ENCODE measurements around the gene NOS2.
"Not testable (repeated sequence)": the region's sequence is repeated elsewhere in the genome, so short reads cannot be mapped to it uniquely, and the experiment has no call there.

The NOS2 gene

GRCh38 chr17:27829888-27830287 is 29.6 kb upstream of the NOS2 start:
- not testable (repeated sequence) for H3K9ac ChIP-seq (ENCODE audit: low read depth, low read length); H3K9me3 ChIP-seq (ENCODE audit: control insufficient read depth, insufficient read depth, low read length); H3K36me3 ChIP-seq (ENCODE audit: insufficient read depth, low read length); H3K4me1 ChIP-seq (ENCODE audit: insufficient read depth, low read length)

GRCh38 chr17:27829143-27829711 is 28.9 kb upstream of the NOS2 start:
- not testable (repeated sequence) for H3K9me3 ChIP-seq (ENCODE audit: control insufficient read depth, insufficient read depth, low read length); H3K9ac ChIP-seq (ENCODE audit: low read depth, low read length); H3K36me3 ChIP-seq (ENCODE audit: insufficient read depth, low read length); H3K4me1 ChIP-seq (ENCODE audit: insufficient read depth, low read length)

- H3K9ac ChIP-seq (ENCODE audit: low read depth, low read length): no peak overlapping the region
- no peaks in the 10 kb centered on the region for H3K36me3 ChIP-seq (ENCODE audit: insufficient read depth, low read length)
- H3K4me1 ChIP-seq (ENCODE audit: insufficient read depth, low read length): no peaks in the 10 kb centered on the region
- peaks cover 7% of the 10 kb centered on the region; the same call in 1 of the 2 replicates for H3K9me3 ChIP-seq (ENCODE audit: control insufficient read depth, insufficient read depth, low read length)
Observed at GRCh38 chr17:27825459-27825858, 25.1 kb upstream of the NOS2 start.

GRCh38 chr17:27824745-27825144 is 24.4 kb upstream of the NOS2 start:
- Histone ChIP-seq H3K9me3 (ENCODE audit: control insufficient read depth, insufficient read depth, low read length) (peaks cover 7% of the 10 kb centered on the region; the same call in 1 of the 2 replicates), H3K9ac (ENCODE audit: low read depth, low read length) (no peak overlapping the region), H3K36me3 (ENCODE audit: insufficient read depth, low read length) (no peaks in the 10 kb centered on the region), H3K4me1 (ENCODE audit: insufficient read depth, low read length) (no peaks in the 10 kb centered on the region)

GRCh38 chr17:27824176-27824715 is 23.9 kb upstream of the NOS2 start:
- Histone ChIP-seq H3K36me3 (ENCODE audit: insufficient read depth, low read length) (no peaks in the 10 kb centered on the region), H3K4me1 (ENCODE audit: insufficient read depth, low read length) (no peaks in the 10 kb centered on the region), H3K9ac (ENCODE audit: low read depth, low read length) (no peak overlapping the region), H3K9me3 (ENCODE audit: control insufficient read depth, insufficient read depth, low read length) (peaks cover 7% of the 10 kb centered on the region; the same call in 1 of the 2 replicates)

- H3K9ac ChIP-seq (ENCODE audit: low read depth, low read length); H3K36me3 ChIP-seq (ENCODE audit: insufficient read depth, low read length); H3K4me1 ChIP-seq (ENCODE audit: insufficient read depth, low read length); H3K9me3 ChIP-seq (ENCODE audit: control insufficient read depth, insufficient read depth, low read length): not testable (repeated sequence)
Observed at GRCh38 chr17:27822108-27822507, 21.8 kb upstream of the NOS2 start.

GRCh38 chr17:27821318-27821717 is 21.0 kb upstream of the NOS2 start:
- H3K4me1 ChIP-seq (ENCODE audit: insufficient read depth, low read length): no peaks in the 10 kb centered on the region
- H3K9ac ChIP-seq (ENCODE audit: low read depth, low read length): no peak overlapping the region
- peaks cover 7% of the 10 kb centered on the region; the same call in 1 of the 2 replicates for H3K9me3 ChIP-seq (ENCODE audit: control insufficient read depth, insufficient read depth, low read length)
- H3K36me3 ChIP-seq (ENCODE audit: insufficient read depth, low read length): no peaks in the 10 kb centered on the region

- peaks cover 7% of the 10 kb centered on the region; the same call in 1 of the 2 replicates for H3K9me3 ChIP-seq (ENCODE audit: control insufficient read depth, insufficient read depth, low read length)
- H3K4me1 ChIP-seq (ENCODE audit: insufficient read depth, low read length): no peaks in the 10 kb centered on the region
- H3K36me3 ChIP-seq (ENCODE audit: insufficient read depth, low read length): no peaks in the 10 kb centered on the region
- no peak overlapping the region for H3K9ac ChIP-seq (ENCODE audit: low read depth, low read length)
Observed at GRCh38 chr17:27819145-27819544, 18.8 kb upstream of the NOS2 start.

- Histone ChIP-seq H3K4me1 (ENCODE audit: insufficient read depth, low read length) (no peaks in the 10 kb centered on the region), H3K9ac (ENCODE audit: low read depth, low read length) (no peak overlapping the region), H3K36me3 (ENCODE audit: insufficient read depth, low read length) (no peaks in the 10 kb centered on the region), H3K9me3 (ENCODE audit: control insufficient read depth, insufficient read depth, low read length) (peaks cover 7% of the 10 kb centered on the region; the same call in 1 of the 2 replicates)
Observed at GRCh38 chr17:27818401-27819105, 18.2 kb upstream of the NOS2 start.

- Histone ChIP-seq H3K36me3 (ENCODE audit: insufficient read depth, low read length) (no peaks in the 10 kb centered on the region), H3K9ac (ENCODE audit: low read depth, low read length) (no peak overlapping the region), H3K9me3 (ENCODE audit: control insufficient read depth, insufficient read depth, low read length) (peaks cover 3% of the 10 kb centered on the region; the same call in 1 of the 2 replicates), H3K4me1 (ENCODE audit: insufficient read depth, low read length) (no peaks in the 10 kb centered on the region)
Observed at GRCh38 chr17:27817731-27818130, 17.4 kb upstream of the NOS2 start.

- peaks cover 3% of the 10 kb centered on the region; the same call in 1 of the 2 replicates for H3K9me3 ChIP-seq (ENCODE audit: control insufficient read depth, insufficient read depth, low read length)
- no peaks in the 10 kb centered on the region for H3K4me1 ChIP-seq (ENCODE audit: insufficient read depth, low read length)
- no peak overlapping the region for H3K9ac ChIP-seq (ENCODE audit: low read depth, low read length)
- no peaks in the 10 kb centered on the region for H3K36me3 ChIP-seq (ENCODE audit: insufficient read depth, low read length)
Observed at GRCh38 chr17:27816946-27817345, 16.6 kb upstream of the NOS2 start.

- no peaks in the 10 kb centered on the region for H3K36me3 ChIP-seq (ENCODE audit: insufficient read depth, low read length)
- no peaks in the 10 kb centered on the region for H3K9me3 ChIP-seq (ENCODE audit: control insufficient read depth, insufficient read depth, low read length)
- peaks cover 9% of the 10 kb centered on the region; the same call in 1 of the 2 replicates for H3K4me1 ChIP-seq (ENCODE audit: insufficient read depth, low read length)
- H3K9ac ChIP-seq (ENCODE audit: low read depth, low read length): no peak overlapping the region
Observed at GRCh38 chr17:27811961-27812360, 11.6 kb upstream of the NOS2 start.

- Histone ChIP-seq H3K9ac (ENCODE audit: low read depth, low read length) (no peak overlapping the region), H3K36me3 (ENCODE audit: insufficient read depth, low read length) (no peaks in the 10 kb centered on the region), H3K9me3 (ENCODE audit: control insufficient read depth, insufficient read depth, low read length) (no peaks in the 10 kb centered on the region), H3K4me1 (ENCODE audit: insufficient read depth, low read length) (peaks cover 9% of the 10 kb centered on the region; the same call in 1 of the 2 replicates)
Observed at GRCh38 chr17:27810902-27811557, 10.7 kb upstream of the NOS2 start.

GRCh38 chr17:27810211-27810901 is 10.0 kb upstream of the NOS2 start:
- H3K4me1 ChIP-seq (ENCODE audit: insufficient read depth, low read length): peaks cover 9% of the 10 kb centered on the region; the same call in 1 of the 2 replicates
- H3K9ac ChIP-seq (ENCODE audit: low read depth, low read length): no peak overlapping the region
- no peaks in the 10 kb centered on the region for H3K36me3 ChIP-seq (ENCODE audit: insufficient read depth, low read length)
- H3K9me3 ChIP-seq (ENCODE audit: control insufficient read depth, insufficient read depth, low read length): no peaks in the 10 kb centered on the region
